Effector memory CD4-positive, alpha-beta T cell (primary cell): ENCODE measurements around the gene OR51S1.
"Not testable (repeated sequence)": the region's sequence is repeated elsewhere in the genome, so short reads cannot be mapped to it uniquely, and the experiment has no call there.

Experiments used
- DNase-seq, 3 donors: peaks; one replicate each; pipeline ENCODE4 v3.0.0-alpha.2; 2020
- H3K27ac ChIP-seq: 2 replicates; pipeline ENCODE4 v1.7.0; 2013; ENCODE audit warnings: mild to moderate bottlenecking, low read length, moderate library complexity; ENCODE audit not compliant: insufficient read depth, poor library complexity, severe bottlenecking
- H3K27me3 ChIP-seq: replicated peaks from 2 replicates; pipeline ENCODE4 v1.7.0; 2013; ENCODE audit warnings: mild to moderate bottlenecking, low read length; ENCODE audit not compliant: insufficient read depth, control insufficient read depth, poor library complexity, severe bottlenecking
- H3K36me3 ChIP-seq: 2 replicates; pipeline ENCODE4 v1.7.0; 2013; ENCODE audit warnings: mild to moderate bottlenecking, low read length, moderate library complexity; ENCODE audit not compliant: control insufficient read depth, insufficient read depth
- H3K4me1 ChIP-seq: 2 replicates; pipeline ENCODE4 v1.7.0; 2013; ENCODE audit warnings: low read length, mild to moderate bottlenecking; ENCODE audit not compliant: control insufficient read depth, insufficient read depth, poor library complexity, severe bottlenecking
- H3K4me3 ChIP-seq: 2 replicates; pipeline ENCODE4 v1.7.0; 2013; ENCODE audit warnings: low read length, low read depth, mild to moderate bottlenecking; ENCODE audit not compliant: insufficient read depth, poor library complexity, severe bottlenecking
- H3K9me3 ChIP-seq: 2 replicates; pipeline ENCODE4 v1.7.0; 2013; ENCODE audit warnings: mild to moderate bottlenecking, low read length, moderate library complexity; ENCODE audit not compliant: control insufficient read depth

The OR51S1 gene

DNA sequence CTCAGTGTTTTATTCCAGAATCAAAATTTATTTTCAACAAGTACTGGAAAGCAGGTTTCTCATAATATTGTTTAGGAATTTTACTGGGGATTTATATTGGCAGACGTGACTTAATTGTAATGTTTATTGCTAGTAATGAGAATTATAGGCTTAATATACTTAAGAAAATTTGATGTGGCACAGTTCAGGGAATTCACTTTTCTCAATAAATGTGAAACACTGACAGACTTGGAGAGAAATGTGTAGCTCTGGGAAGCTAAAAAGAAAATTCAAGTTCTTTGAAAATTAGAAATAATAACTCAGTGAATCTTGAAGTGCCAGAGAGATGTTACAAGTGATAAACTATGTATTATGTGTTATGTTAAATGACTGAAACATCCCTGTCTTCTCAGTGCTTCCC, 28.0 kb downstream of the OR51S1 start, which contains the start of gene OR51F2:
TSS of gene OR51F2 (plus strand) at position 301 of the 400 bp plus-strand sequence. CDS start 101 bp downstream, outside the sequence.
- H3K27me3 ChIP-seq: no peaks in the 10 kb centered on the region
- no peak for DNase-seq
- no peaks in the 10 kb centered on the region for H3K4me1 ChIP-seq
- H3K9me3 ChIP-seq: no peaks in the 10 kb centered on the region
- H3K36me3 ChIP-seq: no peaks in the 10 kb centered on the region
- H3K4me3 ChIP-seq: no peak within 1 kb of the TSS
- no peak within 1 kb of the TSS for H3K27ac ChIP-seq

DNA sequence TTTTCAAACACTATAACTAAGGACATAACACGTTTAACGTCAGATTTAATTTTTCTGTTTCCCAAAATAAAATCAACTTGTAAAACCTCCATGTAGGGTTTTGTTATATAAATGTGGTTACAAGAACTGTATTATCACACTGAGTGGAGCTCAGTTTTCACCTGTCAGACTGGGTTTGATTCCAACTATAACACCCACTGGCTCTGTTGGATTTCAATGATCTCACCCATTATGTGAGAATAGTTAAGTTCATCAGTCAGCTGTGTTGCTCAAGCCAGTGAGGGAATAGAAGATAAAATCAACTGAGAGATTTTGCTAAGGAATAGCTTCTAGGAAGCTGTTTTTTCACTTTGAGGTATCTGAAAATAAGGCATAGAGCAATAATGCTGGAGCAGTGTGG, 39.8 kb downstream of the OR51S1 start:
- Histone ChIP-seq H3K4me1 (no peaks in the 10 kb centered on the region), H3K9me3 (no peaks in the 10 kb centered on the region), H3K36me3 (no peaks in the 10 kb centered on the region), H3K4me3 (no peak overlapping the region), H3K27me3 (no peaks in the 10 kb centered on the region), H3K27ac (no peak overlapping the region)
- no peak for DNase-seq

DNA sequence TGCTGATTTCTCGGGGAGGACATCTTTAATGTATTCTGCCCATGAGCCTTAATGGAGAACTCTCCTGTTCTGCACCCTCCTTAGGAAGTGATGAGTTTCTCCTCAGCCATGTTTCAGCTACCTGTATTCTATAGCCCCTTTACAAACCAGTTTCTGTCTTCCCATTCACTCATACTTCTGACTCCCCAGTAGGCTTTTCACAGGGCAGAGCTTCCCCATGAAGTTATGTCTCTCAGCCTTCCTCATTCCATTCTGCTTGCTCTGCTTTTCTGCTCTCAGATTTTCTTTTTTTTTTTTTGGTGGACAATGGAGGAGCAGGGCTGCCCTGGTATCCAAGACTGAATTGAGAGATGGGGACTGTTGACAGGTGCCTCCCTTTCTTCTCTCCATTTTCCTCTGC, 40.5 kb downstream of the OR51S1 start:
- Histone ChIP-seq H3K9me3 (no peaks in the 10 kb centered on the region), H3K4me1 (no peaks in the 10 kb centered on the region), H3K27me3 (no peaks in the 10 kb centered on the region), H3K36me3 (no peaks in the 10 kb centered on the region), H3K27ac (no peak overlapping the region), H3K4me3 (no peak overlapping the region)
- no peak for DNase-seq

DNA sequence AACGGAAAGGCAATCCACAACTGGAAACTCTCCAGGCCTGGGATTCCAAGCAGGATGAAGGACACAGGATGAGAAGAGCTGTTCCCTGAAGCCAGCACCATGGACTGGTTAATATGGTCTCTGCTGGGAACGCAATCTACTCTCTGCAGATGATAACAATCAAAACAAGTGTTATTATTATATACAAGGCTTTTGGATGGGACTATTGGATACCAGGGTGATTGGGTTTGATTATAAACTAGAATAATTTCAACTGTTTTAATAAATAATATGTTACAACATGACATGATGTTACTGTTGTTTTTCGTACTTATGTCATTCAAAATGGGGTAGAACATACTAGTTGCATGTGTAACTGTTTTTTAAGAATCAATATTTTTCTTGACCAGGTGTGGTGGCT, 44.7 kb downstream of the OR51S1 start, which contains the start of gene OR52R1:
TSS of gene OR52R1 (minus strand) at position 101 of the 400 bp plus-strand sequence. CDS start at position 101, 0 bp downstream.
- DNase-seq: no peak
- Histone ChIP-seq H3K27ac (no peak within 1 kb of the TSS), H3K36me3 (no peaks in the 10 kb centered on the region), H3K27me3 (no peaks in the 10 kb centered on the region), H3K9me3 (no peaks in the 10 kb centered on the region), H3K4me1 (no peaks in the 10 kb centered on the region), H3K4me3 (no peak within 1 kb of the TSS)

DNA sequence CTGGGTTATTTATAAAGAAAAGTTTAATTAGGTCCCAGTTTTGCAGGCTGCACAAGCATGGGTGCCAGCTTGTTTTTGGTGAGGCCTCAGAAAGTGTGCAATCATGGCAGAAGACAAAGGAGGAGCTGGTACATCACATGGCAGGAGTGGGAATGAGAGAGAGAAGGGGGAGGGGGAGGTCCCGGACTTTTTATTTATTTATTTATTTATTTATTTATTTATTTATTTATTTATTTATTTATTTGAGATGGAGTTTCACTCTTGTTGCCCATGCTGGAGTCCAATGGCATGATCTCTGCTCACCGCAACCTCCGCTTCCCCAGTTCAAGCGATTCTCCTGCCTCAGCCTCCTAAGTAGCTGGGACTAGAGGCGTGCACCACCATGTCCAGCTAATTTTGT, 47.7 kb downstream of the OR51S1 start:
- H3K4me3 ChIP-seq, DNase-seq, H3K27ac ChIP-seq, H3K36me3 ChIP-seq, H3K9me3 ChIP-seq, H3K27me3 ChIP-seq, H3K4me1 ChIP-seq: not testable (repeated sequence)

DNA sequence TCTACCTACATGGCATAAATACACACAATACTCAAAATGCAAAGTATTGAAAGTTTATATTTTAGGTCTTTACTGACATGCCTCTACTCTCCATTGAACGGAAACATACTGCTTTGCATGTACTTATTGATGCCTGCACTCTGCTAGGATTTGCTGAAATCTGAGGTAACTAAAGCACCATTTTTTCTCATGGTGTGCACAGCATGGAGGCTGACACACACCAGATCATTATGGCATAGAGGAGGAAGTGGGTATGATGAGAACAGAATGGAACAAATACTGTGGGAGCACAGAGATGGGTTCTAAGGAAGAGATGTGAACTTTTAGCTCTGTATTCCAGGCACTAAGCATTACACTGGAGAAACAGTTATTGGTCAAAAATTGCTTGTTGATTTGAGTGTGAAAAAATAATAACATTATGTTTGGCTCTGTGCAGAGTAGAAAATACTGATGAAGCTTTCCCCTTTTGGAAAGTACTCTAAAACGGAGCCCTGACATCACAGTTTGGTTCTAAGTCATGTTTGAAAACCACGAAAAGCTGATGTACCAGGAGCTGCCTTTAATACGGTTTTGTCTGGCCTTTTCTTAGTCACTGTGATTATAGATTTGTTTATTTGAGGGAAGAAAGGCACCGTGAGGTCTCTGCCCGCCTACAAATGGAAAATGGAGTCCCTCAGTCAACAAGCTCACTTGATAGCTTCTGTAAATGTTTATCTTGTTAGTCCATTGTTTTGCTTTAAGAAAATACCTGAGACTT, 50.4 kb downstream of the OR51S1 start:
- Histone ChIP-seq H3K4me1 (no peaks in the 10 kb centered on the region), H3K4me3 (no peak overlapping the region)

More for the DNA sequence above, 50.4 kb downstream of the OR51S1 start:
- no peaks in the 10 kb centered on the region for H3K36me3 ChIP-seq
- H3K27me3 ChIP-seq: no peaks in the 10 kb centered on the region
- no peaks in the 10 kb centered on the region for H3K9me3 ChIP-seq
- no peak for DNase-seq
- no peak overlapping the region for H3K27ac ChIP-seq
